ENCODE data around the gene LRRC8C. TPM values are rescaled to one million over a fixed set of nuclear protein-coding genes. Genes with fewer than 3 reads are reported as not detected.

LRRC8C gene
- total RNA-seq, 2 donors from 2014 or later: 2.5 to 5.5 TPM

- Histone ChIP-seq H3K9ac (ENCODE audit: extremely low read depth, low read length, poor library complexity, severe bottlenecking) (no peak overlapping the region), H3K36me3 (ENCODE audit: control insufficient read depth, insufficient read depth, low read length) (no peaks in the 10 kb centered on the region), H3K4me1 (ENCODE audit: control insufficient read depth, insufficient read depth, low read length) (peaks cover 17% of the 10 kb centered on the region), H3K9me3 (ENCODE audit: control insufficient read depth, low read length) (no peaks in the 10 kb centered on the region), H3K4me3 (ENCODE audit: low read length) (no peak overlapping the region), H3K27me3 (ENCODE audit: control insufficient read depth, insufficient read depth, low read length, poor library complexity, severe bottlenecking) (no peaks in the 10 kb centered on the region), H3K27ac (ENCODE audit: low read depth, low read length) (no peak overlapping the region)
- Mint-ChIP-seq H3K4me3 (no peak overlapping the region), H3K27me3 (ENCODE audit: insufficient read depth) (no peaks in the 10 kb centered on the region), H3K36me3 (ENCODE audit: low read depth) (no peaks in the 10 kb centered on the region), H3K27ac (no peak overlapping the region), H3K9me3 (no peaks in the 10 kb centered on the region), H3K4me1 (peaks cover 18% of the 10 kb centered on the region)
- DNase-seq: peak; percentile 50
- TF ChIP-seq, protein P1, sequence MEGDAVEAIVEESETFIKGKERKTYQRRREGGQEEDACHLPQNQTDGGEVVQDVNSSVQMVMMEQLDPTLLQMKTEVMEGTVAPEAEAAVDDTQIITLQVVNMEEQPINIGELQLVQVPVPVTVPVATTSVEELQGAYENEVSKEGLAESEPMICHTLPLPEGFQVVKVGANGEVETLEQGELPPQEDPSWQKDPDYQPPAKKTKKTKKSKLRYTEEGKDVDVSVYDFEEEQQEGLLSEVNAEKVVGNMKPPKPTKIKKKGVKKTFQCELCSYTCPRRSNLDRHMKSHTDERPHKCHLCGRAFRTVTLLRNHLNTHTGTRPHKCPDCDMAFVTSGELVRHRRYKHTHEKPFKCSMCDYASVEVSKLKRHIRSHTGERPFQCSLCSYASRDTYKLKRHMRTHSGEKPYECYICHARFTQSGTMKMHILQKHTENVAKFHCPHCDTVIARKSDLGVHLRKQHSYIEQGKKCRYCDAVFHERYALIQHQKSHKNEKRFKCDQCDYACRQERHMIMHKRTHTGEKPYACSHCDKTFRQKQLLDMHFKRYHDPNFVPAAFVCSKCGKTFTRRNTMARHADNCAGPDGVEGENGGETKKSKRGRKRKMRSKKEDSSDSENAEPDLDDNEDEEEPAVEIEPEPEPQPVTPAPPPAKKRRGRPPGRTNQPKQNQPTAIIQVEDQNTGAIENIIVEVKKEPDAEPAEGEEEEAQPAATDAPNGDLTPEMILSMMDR (conservative IDR thresholded peaks at IDR 0.05): no peak
- 92 to 100% methylated on average over 1 to 4 of the region's 4 CpGs for WGBS, 2 experiments (ENCODE audit: insufficient coverage in 1 of 2, insufficient read length in 1 of 2)
Observed at GRCh38 chr1:89690595-89690994, 57.7 kb downstream of the LRRC8C start.

DNA sequence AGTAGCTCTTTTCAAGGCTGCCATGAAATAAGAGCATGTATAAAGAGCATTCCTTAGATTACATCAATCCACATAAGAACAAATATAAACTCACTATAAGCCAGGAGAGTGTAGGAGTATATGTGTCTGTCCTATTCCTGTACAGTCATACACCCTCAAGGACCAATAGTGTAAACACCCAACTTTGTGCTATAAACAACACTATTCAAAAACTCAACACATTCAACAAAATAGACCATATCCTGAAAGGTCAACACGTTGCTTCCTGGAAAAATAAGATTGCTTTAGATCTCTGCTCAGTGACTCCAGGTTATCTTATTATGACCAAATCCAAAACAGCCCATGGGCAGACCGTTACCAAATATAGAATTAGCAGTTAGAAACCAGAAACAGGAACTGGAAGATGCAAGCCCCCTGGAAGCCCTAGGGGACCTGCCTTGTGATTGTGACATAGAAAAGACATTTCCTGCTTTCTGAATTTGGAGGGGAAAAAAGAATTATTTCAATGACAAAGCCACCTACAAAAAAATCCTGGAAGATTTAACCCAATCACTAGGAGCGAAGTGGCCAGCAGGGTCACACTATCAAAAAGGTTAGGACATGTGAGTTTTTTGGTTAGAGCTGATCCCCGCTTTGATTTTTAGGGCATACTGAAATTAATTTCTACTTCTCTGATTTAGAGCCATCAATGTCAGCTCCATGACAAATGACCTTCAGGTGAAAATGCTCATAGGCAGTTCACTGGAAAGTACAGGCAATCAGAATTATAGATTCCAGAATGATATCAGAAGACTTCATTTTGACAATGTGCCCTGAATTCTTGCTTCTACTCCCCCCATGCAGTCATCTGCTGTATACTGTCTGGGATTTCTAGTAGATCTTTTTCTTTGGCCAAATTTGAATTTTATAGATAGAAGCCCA lies 59.9 kb downstream of the LRRC8C start:
- DNase-seq: no peak
- no peak overlapping the region for H3K27ac ChIP-seq (ENCODE audit: low read depth, low read length)
- no peaks in the 10 kb centered on the region for H3K9me3 Mint-ChIP-seq
- H3K4me3 ChIP-seq (ENCODE audit: low read length): no peak overlapping the region
- TF ChIP-seq, protein P1 (conservative IDR thresholded peaks at IDR 0.05): no peak
- H3K27me3 ChIP-seq (ENCODE audit: control insufficient read depth, insufficient read depth, low read length, poor library complexity, severe bottlenecking): no peaks in the 10 kb centered on the region
- H3K4me1 ChIP-seq (ENCODE audit: control insufficient read depth, insufficient read depth, low read length): peaks cover 17% of the 10 kb centered on the region
- H3K36me3 ChIP-seq (ENCODE audit: control insufficient read depth, insufficient read depth, low read length): no peaks in the 10 kb centered on the region
- no peak overlapping the region for H3K27ac Mint-ChIP-seq
- H3K4me1 Mint-ChIP-seq: peaks cover 27% of the 10 kb centered on the region
- no peaks in the 10 kb centered on the region for H3K9me3 ChIP-seq (ENCODE audit: control insufficient read depth, low read length)
- 70 to 83% methylated on average over 3 to 4 of the region's 4 CpGs for WGBS, 2 experiments (ENCODE audit: insufficient coverage in 1 of 2, insufficient read length in 1 of 2)
- no peak overlapping the region for H3K9ac ChIP-seq (ENCODE audit: extremely low read depth, low read length, poor library complexity, severe bottlenecking)
- H3K4me3 Mint-ChIP-seq: no peak overlapping the region
- no peaks in the 10 kb centered on the region for H3K36me3 Mint-ChIP-seq (ENCODE audit: low read depth)
- no peaks in the 10 kb centered on the region for H3K27me3 Mint-ChIP-seq (ENCODE audit: insufficient read depth)

- Mint-ChIP-seq H3K9me3 (no peaks in the 10 kb centered on the region), H3K4me3 (no peak overlapping the region), H3K27me3 (ENCODE audit: insufficient read depth) (no peaks in the 10 kb centered on the region), H3K36me3 (ENCODE audit: low read depth) (no peaks in the 10 kb centered on the region), H3K4me1 (peaks cover 18% of the 10 kb centered on the region), H3K27ac (no peak overlapping the region)
- DNase-seq: no peak
- Histone ChIP-seq H3K4me3 (ENCODE audit: low read length) (no peak overlapping the region), H3K4me1 (ENCODE audit: control insufficient read depth, insufficient read depth, low read length) (peaks cover 13% of the 10 kb centered on the region), H3K27ac (ENCODE audit: low read depth, low read length) (no peak overlapping the region), H3K9ac (ENCODE audit: extremely low read depth, low read length, poor library complexity, severe bottlenecking) (no peak overlapping the region), H3K9me3 (ENCODE audit: control insufficient read depth, low read length) (no peaks in the 10 kb centered on the region), H3K36me3 (ENCODE audit: control insufficient read depth, insufficient read depth, low read length) (no peaks in the 10 kb centered on the region), H3K27me3 (ENCODE audit: control insufficient read depth, insufficient read depth, low read length, poor library complexity, severe bottlenecking) (no peaks in the 10 kb centered on the region)
- TF ChIP-seq, protein P1 (conservative IDR thresholded peaks at IDR 0.05): no peak
Observed at GRCh38 chr1:89695847-89696246, 62.9 kb downstream of the LRRC8C start.
